Neural progenitor cell (in vitro differentiated cells): ENCODE data around the gene PTRH1. TPM values are rescaled to one million over a fixed set of nuclear protein-coding genes. Genes with fewer than 3 reads are reported as not detected.

Experiments used
- DNase-seq: peaks from one replicate; pipeline ENCODE4 v3.0.0-alpha.2; 2016; ENCODE audit warnings: low spot score
- H2AFZ ChIP-seq: fragments of 200-600 bp; sonication (generic); replicated peaks from 2 replicates; pipeline ENCODE4 v1.6.1; 2016; ENCODE audit warnings: antibody characterized with exemption
- H3F3A ChIP-seq: fragments of 200-600 bp; sonication (generic); 2 replicates; pipeline ENCODE4 v1.6.1; 2016; ENCODE audit warnings: antibody characterized with exemption, low read depth
- H3K27ac ChIP-seq: fragments of 200-600 bp; sonication (generic); 2 replicates; pipeline ENCODE4 v1.5.1; 2016; ENCODE audit warnings: mild to moderate bottlenecking
- H3K27me3 ChIP-seq: fragments of 200-600 bp; sonication (generic); 2 replicates; pipeline ENCODE4 v1.6.1; 2016; ENCODE audit warnings: mild to moderate bottlenecking, moderate library complexity
- H3K36me3 ChIP-seq: fragments of 200-600 bp; sonication (generic); 2 replicates; pipeline ENCODE4 v1.5.1; 2016
- H3K4me1 ChIP-seq: fragments of 200-600 bp; sonication (generic); 2 replicates; pipeline ENCODE4 v1.6.1; 2016; ENCODE audit warnings: mixed run types
- H3K4me2 ChIP-seq: fragments of 200-600 bp; sonication (generic); 2 replicates; pipeline ENCODE4 v1.6.1; 2016
- H3K4me3 ChIP-seq: fragments of 200-600 bp; sonication (generic); 2 replicates; pipeline ENCODE4 v1.5.1; 2016
- H3K79me2 ChIP-seq: fragments of 200-600 bp; sonication (generic); 2 replicates; pipeline ENCODE4 v1.6.1; 2016; ENCODE audit warnings: low read depth
- H3K9ac ChIP-seq: fragments of 200-600 bp; sonication (generic); 2 replicates; pipeline ENCODE4 v1.6.1; 2016
- H3K9me3 ChIP-seq: fragments of 200-600 bp; sonication (generic); 2 replicates; pipeline ENCODE4 v1.5.1; 2016; ENCODE audit warnings: low read depth
- H4K20me1 ChIP-seq: fragments of 200-600 bp; sonication (generic); 2 replicates; pipeline ENCODE4 v1.6.1; 2016; ENCODE audit warnings: low read depth
- H3K27ac Mint-ChIP-seq: 3 replicates; pipeline ENCODE4 v1.8.0; 2021; ENCODE audit warnings: mixed read lengths
- H3K27me3 Mint-ChIP-seq: 2 replicates; pipeline ENCODE4 v1.8.0; 2022; ENCODE audit warnings: low read depth, mild to moderate bottlenecking, inconsistent platforms, moderate library complexity, mixed read lengths; ENCODE audit not compliant: insufficient read depth
- H3K36me3 Mint-ChIP-seq: 3 replicates; pipeline ENCODE4 v1.8.0; 2021; ENCODE audit warnings: mixed read lengths
- H3K4me1 Mint-ChIP-seq: 3 replicates; pipeline ENCODE4 v1.8.0; 2021; ENCODE audit warnings: mixed read lengths
- H3K4me3 Mint-ChIP-seq: 3 replicates; pipeline ENCODE4 v1.8.0; 2021; ENCODE audit warnings: mild to moderate bottlenecking, moderate library complexity, mixed read lengths
- H3K9me3 Mint-ChIP-seq: 3 replicates; pipeline ENCODE4 v1.8.0; 2020; ENCODE audit warnings: mixed read lengths
- EZH2 ChIP-seq: fragments of 200-600 bp; sonication (generic); IDR thresholded peaks from 2 replicates; pipeline ENCODE4 v1.6.1; 2017; ENCODE audit warnings: antibody characterized with exemption, mild to moderate bottlenecking, moderate library complexity
- EZH2phosphoT487 ChIP-seq: fragments of 200-600 bp; sonication (generic); IDR thresholded peaks from 2 replicates; pipeline ENCODE4 v1.6.1; 2017; ENCODE audit warnings: antibody characterized with exemption
- total RNA-seq: library from RNA; depleted of rRNA; stranded (reverse); fragments of >200 nt; gene quantifications from 2 replicates; pipeline ENCODE4 v1.2.3, GENCODE V29; 2015; ENCODE audit warnings: low replicate concordance
- TF ChIP-seq, protein P1 (sequence below): fragments of 200-600 bp; sonication (generic); IDR thresholded peaks from 2 replicates; pipeline ENCODE4 v1.5.1; 2017; ENCODE audit warnings: antibody characterized with exemption, mild to moderate bottlenecking

The PTRH1 gene
- total RNA-seq, 1 donor from 2014 or later = 1.3 TPM

DNA sequence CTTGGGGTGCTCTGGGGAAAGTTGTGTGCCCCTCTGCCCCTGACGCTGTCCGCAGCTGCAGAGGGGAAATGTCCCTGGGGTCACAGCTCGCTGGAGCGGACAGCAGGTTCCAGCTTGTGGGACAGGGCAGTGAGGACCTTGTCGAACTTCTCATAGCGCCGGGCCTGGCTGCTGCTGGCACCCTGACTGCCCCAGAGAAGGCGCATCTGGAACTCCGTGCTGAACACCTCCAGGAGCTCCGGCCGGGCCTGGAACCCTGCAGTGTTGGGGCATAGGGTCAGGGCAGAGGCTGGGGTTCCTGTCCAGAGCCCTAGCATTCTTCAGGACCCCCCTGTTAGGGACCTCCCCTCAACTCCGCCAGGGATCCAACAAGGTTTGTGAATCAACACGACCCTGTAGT, 23.2 kb upstream of the PTRH1 start:
- no peak for DNase-seq
- Mint-ChIP-seq H3K9me3 (no peaks in the 10 kb centered on the region), H3K4me3 (no peak overlapping the region), H3K27ac (no peak overlapping the region), H3K4me1 (peaks cover 42% of the 10 kb centered on the region), H3K36me3 (no peaks in the 10 kb centered on the region), H3K27me3 (peaks cover 5% of the 10 kb centered on the region)
- Histone ChIP-seq H3K9me3 (no peaks in the 10 kb centered on the region), H3K9ac (no peak overlapping the region), H4K20me1 (peaks cover 9% of the 10 kb centered on the region), H3K79me2 (no peaks in the 10 kb centered on the region), H3K4me3 (no peak overlapping the region), H3F3A (peaks cover 22% of the 10 kb centered on the region), H3K4me2 (no peak overlapping the region), H2AFZ (no peak overlapping the region), H3K4me1 (peaks cover 13% of the 10 kb centered on the region), H3K27me3 (peaks cover 19% of the 10 kb centered on the region), H3K27ac (no peak overlapping the region), H3K36me3 (no peaks in the 10 kb centered on the region)
- TF ChIP-seq, protein P1, sequence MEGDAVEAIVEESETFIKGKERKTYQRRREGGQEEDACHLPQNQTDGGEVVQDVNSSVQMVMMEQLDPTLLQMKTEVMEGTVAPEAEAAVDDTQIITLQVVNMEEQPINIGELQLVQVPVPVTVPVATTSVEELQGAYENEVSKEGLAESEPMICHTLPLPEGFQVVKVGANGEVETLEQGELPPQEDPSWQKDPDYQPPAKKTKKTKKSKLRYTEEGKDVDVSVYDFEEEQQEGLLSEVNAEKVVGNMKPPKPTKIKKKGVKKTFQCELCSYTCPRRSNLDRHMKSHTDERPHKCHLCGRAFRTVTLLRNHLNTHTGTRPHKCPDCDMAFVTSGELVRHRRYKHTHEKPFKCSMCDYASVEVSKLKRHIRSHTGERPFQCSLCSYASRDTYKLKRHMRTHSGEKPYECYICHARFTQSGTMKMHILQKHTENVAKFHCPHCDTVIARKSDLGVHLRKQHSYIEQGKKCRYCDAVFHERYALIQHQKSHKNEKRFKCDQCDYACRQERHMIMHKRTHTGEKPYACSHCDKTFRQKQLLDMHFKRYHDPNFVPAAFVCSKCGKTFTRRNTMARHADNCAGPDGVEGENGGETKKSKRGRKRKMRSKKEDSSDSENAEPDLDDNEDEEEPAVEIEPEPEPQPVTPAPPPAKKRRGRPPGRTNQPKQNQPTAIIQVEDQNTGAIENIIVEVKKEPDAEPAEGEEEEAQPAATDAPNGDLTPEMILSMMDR = no peak
- TF ChIP-seq EZH2 (no peak), EZH2phosphoT487 (no peak)

DNA sequence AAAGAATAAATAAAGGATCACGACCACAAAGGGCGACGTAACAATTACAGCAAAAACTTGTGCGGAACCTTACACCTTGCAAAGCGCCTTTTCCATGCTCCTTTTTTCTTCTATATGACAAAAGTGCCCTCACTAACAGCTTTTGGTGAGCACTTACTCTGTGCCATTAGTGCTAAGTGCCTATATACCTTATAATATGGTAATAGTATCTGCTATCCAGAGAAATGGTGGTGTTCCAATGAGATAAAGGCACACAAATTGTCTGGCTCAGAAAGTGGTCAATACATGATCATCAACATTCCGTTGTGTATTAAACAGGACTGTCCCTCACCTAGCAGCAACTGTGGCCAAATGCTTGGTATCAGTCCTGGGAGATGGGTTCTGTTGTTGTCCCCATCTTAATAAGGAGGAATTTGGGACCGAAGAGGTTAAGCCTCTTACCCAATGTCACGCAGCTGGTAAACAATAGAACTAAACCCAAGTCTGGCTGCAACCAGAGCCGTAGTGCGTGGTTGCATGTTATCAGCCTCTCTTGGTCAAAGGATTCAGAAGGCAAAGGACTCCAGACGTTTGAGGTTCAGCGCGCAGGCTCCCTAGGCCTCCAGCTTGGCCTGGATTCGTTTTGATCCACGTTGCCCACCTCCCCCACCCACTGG, 20.2 kb upstream of the PTRH1 start:
- peaks cover 8% of the 10 kb centered on the region for H3K27me3 ChIP-seq
- H3K36me3 ChIP-seq = no peaks in the 10 kb centered on the region
- no peaks in the 10 kb centered on the region for H3K79me2 ChIP-seq
- H3K9me3 ChIP-seq = no peaks in the 10 kb centered on the region
- H3K4me1 Mint-ChIP-seq = peaks cover 28% of the 10 kb centered on the region
- peak; percentile 57 for DNase-seq
- peak overlapping the region; percentile 57 for H3K27ac Mint-ChIP-seq
- peaks cover 10% of the 10 kb centered on the region for H3F3A ChIP-seq
- peak overlapping the region; percentile 45 for H2AFZ ChIP-seq
- no peak overlapping the region for H3K9ac ChIP-seq
- no peaks in the 10 kb centered on the region for H3K36me3 Mint-ChIP-seq
- H3K27me3 Mint-ChIP-seq = peaks cover 3% of the 10 kb centered on the region
- no peaks in the 10 kb centered on the region for H4K20me1 ChIP-seq
- peaks cover 13% of the 10 kb centered on the region for H3K4me1 ChIP-seq
- no peaks in the 10 kb centered on the region for H3K9me3 Mint-ChIP-seq
- H3K4me3 Mint-ChIP-seq = peak overlapping the region; percentile 96
- H3K4me3 ChIP-seq = peak overlapping the region; percentile 11
- peak overlapping the region; percentile 53 for H3K4me2 ChIP-seq
- TF ChIP-seq EZH2 (no peak), EZH2phosphoT487 (no peak)
- TF ChIP-seq, protein P1 = no peak
- no peak overlapping the region for H3K27ac ChIP-seq

DNA sequence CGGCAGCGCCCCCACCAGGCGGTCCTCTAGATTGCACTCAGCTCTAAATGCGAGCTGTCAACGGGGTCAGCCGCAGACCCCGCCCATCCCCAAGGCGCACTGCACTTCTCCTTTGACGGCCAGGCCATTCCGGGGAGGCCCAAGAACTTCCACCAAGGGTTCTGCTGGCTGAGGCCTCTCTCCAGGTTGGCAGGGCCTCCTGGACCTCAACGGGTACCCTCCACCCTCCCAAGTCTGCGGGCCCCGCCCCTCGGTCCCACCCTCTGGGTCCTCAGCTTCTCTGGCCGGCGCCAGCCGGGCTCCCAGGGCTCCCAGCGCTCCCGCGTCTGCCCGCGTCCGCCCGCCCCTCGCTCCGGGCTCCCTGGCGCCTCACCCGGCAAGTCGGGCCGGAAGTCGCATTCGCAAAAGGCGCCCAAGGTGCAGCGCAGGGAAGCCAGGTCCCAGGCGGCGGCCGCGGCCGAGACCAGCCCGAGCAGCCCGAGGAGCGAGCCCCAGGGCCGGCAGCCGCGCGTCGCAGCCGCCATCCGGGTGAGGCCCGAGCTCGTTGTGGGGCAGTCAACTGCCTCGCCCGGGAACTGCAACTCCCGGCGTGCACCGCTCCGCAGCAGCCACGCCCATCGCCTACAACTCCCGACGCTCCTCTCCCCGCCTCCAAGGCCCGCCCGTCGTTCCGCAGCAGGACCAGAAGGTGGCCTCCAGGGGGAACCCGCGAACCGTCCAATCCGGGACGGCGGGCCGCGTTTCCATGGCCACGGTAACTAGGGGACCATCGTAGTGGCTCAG, 19.5 kb upstream of the PTRH1 start, which contains the start of gene TOR2A:
TOR2A (minus strand) TSS at position 548 of the 783 bp plus-strand sequence; CDS start at position 524, 24 bp downstream.
- peaks cover 28% of the 10 kb centered on the region for H3K4me1 Mint-ChIP-seq
- H3K9ac ChIP-seq = no peak within 1 kb of the TSS
- H3K27ac Mint-ChIP-seq = peak within 1 kb of the TSS; percentile 57
- no peaks in the 10 kb centered on the region for H3K79me2 ChIP-seq
- peak within 1 kb of the TSS; percentile 96 for H3K4me3 Mint-ChIP-seq
- TF ChIP-seq, protein P1 = peak; percentile 91
- TF ChIP-seq EZH2 (no peak), EZH2phosphoT487 (no peak)
- H3K4me1 ChIP-seq = peaks cover 13% of the 10 kb centered on the region
- H3K27me3 ChIP-seq = peaks cover under 1% of the 10 kb centered on the region
- H3K27me3 Mint-ChIP-seq = peaks cover 3% of the 10 kb centered on the region
- no peaks in the 10 kb centered on the region for H4K20me1 ChIP-seq
- no peaks in the 10 kb centered on the region for H3K36me3 ChIP-seq
- H2AFZ ChIP-seq = peak within 1 kb of the TSS; percentile 81
- no peaks in the 10 kb centered on the region for H3K36me3 Mint-ChIP-seq
- no peak within 1 kb of the TSS for H3K27ac ChIP-seq
- peaks cover 10% of the 10 kb centered on the region for H3F3A ChIP-seq
- H3K9me3 ChIP-seq = no peaks in the 10 kb centered on the region
- H3K4me3 ChIP-seq = peak within 1 kb of the TSS; percentile 82
- peak within 1 kb of the TSS; percentile 80 for H3K4me2 ChIP-seq
- no peaks in the 10 kb centered on the region for H3K9me3 Mint-ChIP-seq
- DNase-seq = peak; percentile 100
